Loucy (cell line): ENCODE data around the gene SASH3.

ENCODE experiments used
- H2AFZ ChIP-seq: fragments of 200-600 bp; sonication (generic); 2 replicates; pipeline ENCODE4 v1.6.0; 2016; ENCODE audit warnings: antibody characterized with exemption, mild to moderate bottlenecking, low read length, moderate library complexity
- H3F3A ChIP-seq: fragments of 200-600 bp; 2 replicates; pipeline ENCODE4 v1.6.0; 2016; ENCODE audit warnings: antibody characterized with exemption, low read depth, mild to moderate bottlenecking
- H3K27me3 ChIP-seq: fragments of 200-600 bp; sonication (generic); 2 replicates; pipeline ENCODE4 v1.6.1; 2014; ENCODE audit warnings: low read length, mild to moderate bottlenecking; ENCODE audit not compliant: insufficient read depth, poor library complexity, severe bottlenecking
- H3K36me3 ChIP-seq: fragments of 200-600 bp; sonication (generic); 2 replicates; pipeline ENCODE4 v1.6.1; 2016; ENCODE audit warnings: low read length; ENCODE audit not compliant: insufficient read depth
- H3K4me1 ChIP-seq: fragments of 200-600 bp; sonication (generic); 2 replicates; pipeline ENCODE4 v1.5.1; 2014; ENCODE audit warnings: low read length, mild to moderate bottlenecking; ENCODE audit not compliant: insufficient read depth, poor library complexity, severe bottlenecking
- H3K4me2 ChIP-seq: fragments of 200-600 bp; sonication (generic); 2 replicates; pipeline ENCODE4 v1.6.0; 2014; ENCODE audit warnings: antibody characterized with exemption, low read length, low read depth, mild to moderate bottlenecking; ENCODE audit not compliant: poor library complexity, severe bottlenecking
- H3K4me3 ChIP-seq: fragments of 200-600 bp; sonication (generic); 2 replicates; pipeline ENCODE4 v1.5.1; 2014; ENCODE audit warnings: low read length, mild to moderate bottlenecking, mixed read lengths; ENCODE audit not compliant: poor library complexity, severe bottlenecking
- H3K79me2 ChIP-seq: fragments of 200-600 bp; sonication (generic); 2 replicates; pipeline ENCODE4 v1.6.1; 2014; ENCODE audit warnings: low read length; ENCODE audit not compliant: insufficient read depth
- H3K9ac ChIP-seq: fragments of 200-600 bp; sonication (generic); 2 replicates; pipeline ENCODE4 v1.6.0; 2014; ENCODE audit warnings: mild to moderate bottlenecking, low read depth, low read length, moderate library complexity; ENCODE audit not compliant: poor library complexity, severe bottlenecking
- H3K9me2 ChIP-seq: fragments of 200-600 bp; sonication (generic); replicated peaks from 2 replicates; pipeline ENCODE4 v1.6.1; 2016; ENCODE audit warnings: low read depth, low read length, mixed read lengths
- H3K9me3 ChIP-seq: fragments of 200-600 bp; sonication (generic); 2 replicates; pipeline ENCODE4 v1.6.1; 2014; ENCODE audit warnings: mild to moderate bottlenecking, antibody characterized with exemption, low read length, low read depth; ENCODE audit not compliant: insufficient read depth
- H4K20me1 ChIP-seq: fragments of 200-600 bp; sonication (generic); 2 replicates; pipeline ENCODE4 v1.6.0; 2014; ENCODE audit warnings: antibody characterized with exemption, low read length, mild to moderate bottlenecking; ENCODE audit not compliant: insufficient read depth, poor library complexity, severe bottlenecking
- EZH2phosphoT487 ChIP-seq: fragments of 200-600 bp; IDR thresholded peaks from 2 replicates; pipeline ENCODE4 v1.6.1; 2018; ENCODE audit warnings: antibody characterized with exemption, mild to moderate bottlenecking, moderate library complexity, borderline replicate concordance
- TF ChIP-seq, protein P1 (sequence below): fragments of 200-600 bp; sonication (generic); conservative IDR thresholded peaks from 2 replicates; pipeline ENCODE4 v1.5.1; 2014; ENCODE audit warnings: mild to moderate bottlenecking, antibody characterized with exemption, low read length

Gene SASH3

DNA sequence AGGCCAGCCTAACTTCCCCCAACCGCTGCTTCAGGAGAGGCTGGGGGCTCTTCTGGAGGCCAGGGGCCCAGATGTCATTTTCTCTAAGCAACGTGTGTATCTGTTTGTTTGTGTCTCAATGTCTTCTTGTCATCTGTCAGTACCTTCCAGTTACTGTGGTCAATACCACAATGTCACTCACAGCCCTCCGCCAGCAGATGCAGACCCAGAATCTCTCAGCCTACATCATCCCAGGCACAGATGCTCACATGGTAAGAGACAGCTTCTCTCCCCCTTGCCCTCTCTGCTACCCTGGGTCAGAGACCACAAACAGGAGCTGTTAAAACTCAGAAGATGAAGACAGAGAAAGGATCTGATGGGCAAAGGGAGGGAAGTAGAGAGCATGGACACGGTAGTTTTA lies 35.9 kb upstream of the SASH3 start:
- H3K4me3 ChIP-seq, result no peak overlapping the region
- H3K4me1 ChIP-seq, result no peaks in the 10 kb centered on the region
- H3K9ac ChIP-seq, result no peak overlapping the region
- no peak overlapping the region for H2AFZ ChIP-seq
- no peaks in the 10 kb centered on the region for H3K9me3 ChIP-seq
- TF ChIP-seq, protein P1, sequence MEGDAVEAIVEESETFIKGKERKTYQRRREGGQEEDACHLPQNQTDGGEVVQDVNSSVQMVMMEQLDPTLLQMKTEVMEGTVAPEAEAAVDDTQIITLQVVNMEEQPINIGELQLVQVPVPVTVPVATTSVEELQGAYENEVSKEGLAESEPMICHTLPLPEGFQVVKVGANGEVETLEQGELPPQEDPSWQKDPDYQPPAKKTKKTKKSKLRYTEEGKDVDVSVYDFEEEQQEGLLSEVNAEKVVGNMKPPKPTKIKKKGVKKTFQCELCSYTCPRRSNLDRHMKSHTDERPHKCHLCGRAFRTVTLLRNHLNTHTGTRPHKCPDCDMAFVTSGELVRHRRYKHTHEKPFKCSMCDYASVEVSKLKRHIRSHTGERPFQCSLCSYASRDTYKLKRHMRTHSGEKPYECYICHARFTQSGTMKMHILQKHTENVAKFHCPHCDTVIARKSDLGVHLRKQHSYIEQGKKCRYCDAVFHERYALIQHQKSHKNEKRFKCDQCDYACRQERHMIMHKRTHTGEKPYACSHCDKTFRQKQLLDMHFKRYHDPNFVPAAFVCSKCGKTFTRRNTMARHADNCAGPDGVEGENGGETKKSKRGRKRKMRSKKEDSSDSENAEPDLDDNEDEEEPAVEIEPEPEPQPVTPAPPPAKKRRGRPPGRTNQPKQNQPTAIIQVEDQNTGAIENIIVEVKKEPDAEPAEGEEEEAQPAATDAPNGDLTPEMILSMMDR, result no peak
- TF ChIP-seq EZH2phosphoT487, result no peak
- H3K4me2 ChIP-seq, result no peak overlapping the region
- H4K20me1 ChIP-seq, result no peaks in the 10 kb centered on the region
- H3K27me3 ChIP-seq, result no peaks in the 10 kb centered on the region
- no peaks in the 10 kb centered on the region for H3F3A ChIP-seq
- H3K9me2 ChIP-seq, result no peaks in the 10 kb centered on the region
- H3K36me3 ChIP-seq, result no peaks in the 10 kb centered on the region
- no peaks in the 10 kb centered on the region for H3K79me2 ChIP-seq

DNA sequence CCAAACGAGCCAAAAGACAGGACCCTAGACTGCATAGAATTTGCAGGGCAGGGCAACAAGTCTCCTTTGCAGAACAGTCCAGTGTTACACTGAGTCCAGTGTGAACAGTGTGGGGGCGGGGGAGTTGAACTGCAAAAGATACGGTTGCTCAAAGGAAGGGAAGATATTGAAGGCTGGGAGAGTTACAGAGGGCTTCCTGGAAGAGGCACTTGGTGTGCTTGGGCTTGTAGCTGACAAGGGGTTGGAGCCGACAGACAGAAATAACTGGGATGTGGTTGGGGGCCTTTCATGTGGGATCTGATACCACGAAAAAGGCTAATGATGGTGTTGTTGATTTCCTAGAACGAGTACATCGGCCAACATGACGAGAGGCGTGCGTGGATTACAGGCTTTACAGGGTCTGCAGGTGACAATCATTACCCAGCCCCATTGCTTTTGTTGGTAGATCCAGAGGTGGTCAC lies 34.9 kb upstream of the SASH3 start:
- Histone ChIP-seq H3K9ac (no peak overlapping the region), H3K4me2 (no peak overlapping the region), H2AFZ (no peak overlapping the region), H3F3A (no peaks in the 10 kb centered on the region), H3K79me2 (no peaks in the 10 kb centered on the region), H3K9me3 (no peaks in the 10 kb centered on the region), H3K4me3 (no peak overlapping the region), H3K9me2 (no peaks in the 10 kb centered on the region), H3K36me3 (no peaks in the 10 kb centered on the region), H3K4me1 (no peaks in the 10 kb centered on the region), H4K20me1 (no peaks in the 10 kb centered on the region), H3K27me3 (no peaks in the 10 kb centered on the region)
- no peak for TF ChIP-seq EZH2phosphoT487
- TF ChIP-seq, protein P1, result no peak

DNA sequence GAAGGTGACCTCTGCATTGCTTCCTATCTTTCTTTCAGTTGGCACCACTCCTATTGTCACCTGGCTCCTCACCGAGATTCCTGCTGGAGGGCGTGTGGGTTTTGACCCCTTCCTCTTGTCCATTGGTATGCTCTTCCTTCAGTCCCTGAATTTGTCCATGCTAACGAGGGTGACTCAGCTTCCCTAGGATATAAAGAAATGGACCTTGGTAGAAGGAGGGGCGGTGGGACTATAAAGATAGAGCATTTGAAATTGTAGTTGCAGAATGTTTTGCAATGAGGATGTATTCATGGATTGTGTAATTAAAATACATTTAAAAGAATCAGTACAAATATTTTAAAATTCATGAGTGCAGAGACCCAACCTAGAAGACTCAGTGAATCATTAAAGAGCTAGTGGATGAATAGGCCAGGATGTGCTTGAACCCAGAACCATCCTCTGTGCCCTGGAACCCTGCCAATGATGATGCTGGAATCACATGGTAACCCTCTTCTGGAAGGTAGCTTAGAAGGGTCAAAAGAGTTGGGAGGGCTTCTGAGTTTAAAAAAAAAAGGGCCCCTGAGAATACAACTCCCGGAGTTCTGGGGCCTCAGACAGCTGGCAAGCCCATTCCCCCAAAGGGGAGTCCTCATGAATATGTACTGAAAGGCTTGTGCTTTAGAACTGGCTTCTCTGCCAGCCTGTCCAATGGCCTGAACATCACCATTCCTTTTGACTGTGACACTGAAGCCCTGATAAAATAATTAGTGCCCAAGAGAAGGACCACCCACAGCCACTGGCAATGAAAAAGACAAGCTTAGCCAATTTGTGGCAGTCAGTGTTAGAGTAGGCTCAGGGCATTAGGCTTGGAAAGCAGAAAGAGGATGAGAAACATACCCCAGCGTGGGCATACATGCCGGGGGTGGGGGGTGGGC lies 32.9 kb upstream of the SASH3 start:
- TF ChIP-seq EZH2phosphoT487, result no peak
- TF ChIP-seq, protein P1, result no peak
- Histone ChIP-seq H3K36me3 (no peaks in the 10 kb centered on the region), H3K9me2 (no peaks in the 10 kb centered on the region), H4K20me1 (no peaks in the 10 kb centered on the region), H3K9me3 (no peaks in the 10 kb centered on the region), H2AFZ (no peak overlapping the region), H3K4me3 (no peak overlapping the region), H3K4me1 (no peaks in the 10 kb centered on the region), H3K27me3 (no peaks in the 10 kb centered on the region), H3F3A (no peaks in the 10 kb centered on the region), H3K79me2 (no peaks in the 10 kb centered on the region), H3K9ac (no peak overlapping the region), H3K4me2 (no peak overlapping the region)
